Measurements from ENCODE around the gene SEC11A. TPM values are rescaled to one million over a fixed set of nuclear protein-coding genes. Genes with fewer than 3 reads are reported as not detected.
"Not testable (repeated sequence)": the region's sequence is repeated elsewhere in the genome, so short reads cannot be mapped to it uniquely, and the experiment has no call there.

SEC11A gene
- total RNA-seq, 1 donor from 2014 or later: 197 TPM

DNA sequence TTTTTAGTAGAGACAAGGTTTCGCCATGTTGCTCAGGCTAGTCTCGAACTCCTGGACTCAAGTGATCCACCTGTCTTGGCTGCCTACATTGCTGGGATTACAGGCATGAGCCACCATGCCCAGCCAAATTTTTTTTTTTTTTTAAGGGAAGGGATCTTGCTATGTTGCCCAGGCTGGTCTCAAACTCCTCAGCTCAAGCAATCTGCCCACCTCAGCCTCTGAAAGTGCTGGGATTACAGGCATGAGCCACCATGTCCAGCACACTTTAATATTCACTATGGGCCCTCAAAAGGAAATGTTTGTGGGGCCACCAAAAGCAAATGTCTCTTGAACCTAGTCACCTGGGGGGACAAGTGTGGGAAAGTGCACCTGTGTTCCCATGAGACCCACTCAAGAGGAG, 73.3 kb downstream of the SEC11A start:
- not testable (repeated sequence) for DNase-seq (ENCODE audit: low spot score)

GRCh38 chr15:84641871-84642270, 74.1 kb downstream of the SEC11A start:
- not testable (repeated sequence) for DNase-seq (ENCODE audit: low spot score)

DNA sequence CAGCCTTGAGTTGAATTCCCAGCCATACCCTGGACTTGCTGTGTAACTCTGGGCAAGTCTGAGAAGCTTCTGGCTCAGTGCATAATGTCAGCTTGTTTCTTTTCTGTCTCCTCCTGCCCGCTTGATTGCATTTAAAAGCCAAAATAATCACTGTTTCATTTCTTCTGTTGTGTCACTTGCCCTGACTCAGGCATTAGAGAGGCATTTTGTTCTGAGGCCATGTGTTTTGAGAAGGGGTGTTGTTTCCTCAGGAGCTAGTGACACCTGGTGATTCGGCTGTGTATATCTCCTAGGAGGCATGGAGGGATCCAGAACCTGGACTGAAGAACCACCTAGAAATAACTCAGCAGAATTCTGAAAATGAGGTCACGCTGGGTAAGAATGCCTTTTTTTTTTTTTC, 77.8 kb downstream of the SEC11A start:
- DNase-seq (ENCODE audit: low spot score): no peak

- no peak for DNase-seq (ENCODE audit: low spot score)
Measured at GRCh38 chr15:84634228-84634837, 81.6 kb downstream of the SEC11A start.

- DNase-seq (ENCODE audit: low spot score): peak; percentile 83
Measured at GRCh38 chr15:84633311-84634227, 82.4 kb downstream of the SEC11A start.

- no peak for DNase-seq (ENCODE audit: low spot score)
Measured at GRCh38 chr15:84631706-84632272, 84.2 kb downstream of the SEC11A start.

DNA sequence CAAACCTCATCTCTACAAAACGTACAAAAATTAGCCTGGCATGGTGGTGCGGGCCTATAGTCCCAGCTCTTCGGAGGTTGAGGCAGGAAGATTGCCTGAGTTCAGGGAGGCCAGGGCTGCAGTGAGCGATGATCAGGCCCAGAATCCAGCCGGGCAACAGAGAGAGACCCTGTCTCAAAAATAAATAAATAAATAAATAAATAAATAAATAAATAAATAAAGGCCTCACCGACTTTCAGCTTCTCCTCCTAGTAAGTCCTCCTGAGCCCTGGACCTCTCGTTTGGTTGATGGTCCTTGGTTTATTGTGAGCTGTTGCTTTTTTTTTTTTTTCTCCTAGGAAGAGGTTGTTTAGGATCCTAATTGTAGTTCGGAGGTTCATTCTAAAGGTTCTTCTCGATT, 86.9 kb downstream of the SEC11A start:
- DNase-seq (ENCODE audit: low spot score): no peak

GRCh38 chr15:84625123-84625522, 90.8 kb downstream of the SEC11A start:
- no peak for DNase-seq (ENCODE audit: low spot score)

- no peak for DNase-seq (ENCODE audit: low spot score)
Measured at GRCh38 chr15:84624359-84624758, 91.6 kb downstream of the SEC11A start.

DNA sequence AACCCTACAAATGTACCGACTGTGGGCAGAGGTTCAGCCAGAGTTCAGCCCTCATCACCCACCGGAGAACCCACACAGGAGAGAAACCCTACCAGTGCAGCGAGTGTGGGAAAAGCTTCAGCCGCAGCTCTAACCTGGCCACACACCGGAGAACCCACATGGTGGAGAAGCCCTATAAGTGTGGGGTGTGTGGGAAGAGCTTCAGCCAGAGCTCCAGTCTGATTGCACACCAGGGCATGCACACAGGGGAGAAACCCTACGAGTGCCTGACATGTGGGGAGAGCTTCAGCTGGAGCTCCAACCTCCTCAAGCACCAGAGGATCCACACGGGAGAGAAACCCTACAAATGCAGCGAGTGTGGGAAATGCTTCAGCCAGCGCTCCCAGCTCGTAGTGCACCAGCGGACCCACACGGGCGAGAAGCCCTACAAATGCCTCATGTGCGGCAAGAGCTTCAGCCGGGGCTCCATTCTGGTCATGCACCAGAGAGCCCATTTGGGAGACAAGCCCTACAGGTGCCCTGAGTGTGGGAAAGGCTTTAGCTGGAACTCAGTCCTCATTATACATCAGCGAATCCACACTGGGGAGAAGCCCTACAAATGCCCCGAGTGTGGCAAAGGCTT, 94.5 kb downstream of the SEC11A start:
- no peak for DNase-seq (ENCODE audit: low spot score)

- DNase-seq (ENCODE audit: low spot score): no peak
Measured at GRCh38 chr15:84620626-84621025, 95.3 kb downstream of the SEC11A start.

Other genes starting within 250 kb of the SEC11A start
- gene ZSCAN2, start 115.1 kb downstream of the SEC11A start, total RNA-seq (ENCODE audit: insufficient read depth, low replicate concordance): 8.9 TPM
- 27.7 TPM for gene WDR73, start 61.9 kb downstream of the SEC11A start, total RNA-seq (ENCODE audit: insufficient read depth, low replicate concordance)
- not detected for gene NMB, start 57.9 kb downstream of the SEC11A start, total RNA-seq (ENCODE audit: insufficient read depth, low replicate concordance)
- gene ZNF592, start 32.5 kb upstream of the SEC11A start, total RNA-seq (ENCODE audit: insufficient read depth, low replicate concordance): 7.2 TPM
- gene ALPK3, start 101.2 kb upstream of the SEC11A start, total RNA-seq (ENCODE audit: insufficient read depth, low replicate concordance): 7.9 TPM
- gene SLC28A1, start 168.5 kb upstream of the SEC11A start, total RNA-seq (ENCODE audit: insufficient read depth, low replicate concordance): 0.72 TPM